Activated CD4-positive, CD25-positive, alpha-beta regulatory T cell treated with anti-CD3 and anti-CD28 coated beads, Interleukin-2, amount 50 U/mL, for 16 hours (primary cell): Measurements from ENCODE around the gene PPP6R3.
"Not testable (repeated sequence)": the region's sequence is repeated elsewhere in the genome, so short reads cannot be mapped to it uniquely, and the experiment has no call there.

ENCODE experiments used
- DNase-seq: peaks from one replicate; pipeline ENCODE4 v3.0.0-alpha.2; 2020; ENCODE audit warnings: low read depth, low spot score

Gene PPP6R3

DNA sequence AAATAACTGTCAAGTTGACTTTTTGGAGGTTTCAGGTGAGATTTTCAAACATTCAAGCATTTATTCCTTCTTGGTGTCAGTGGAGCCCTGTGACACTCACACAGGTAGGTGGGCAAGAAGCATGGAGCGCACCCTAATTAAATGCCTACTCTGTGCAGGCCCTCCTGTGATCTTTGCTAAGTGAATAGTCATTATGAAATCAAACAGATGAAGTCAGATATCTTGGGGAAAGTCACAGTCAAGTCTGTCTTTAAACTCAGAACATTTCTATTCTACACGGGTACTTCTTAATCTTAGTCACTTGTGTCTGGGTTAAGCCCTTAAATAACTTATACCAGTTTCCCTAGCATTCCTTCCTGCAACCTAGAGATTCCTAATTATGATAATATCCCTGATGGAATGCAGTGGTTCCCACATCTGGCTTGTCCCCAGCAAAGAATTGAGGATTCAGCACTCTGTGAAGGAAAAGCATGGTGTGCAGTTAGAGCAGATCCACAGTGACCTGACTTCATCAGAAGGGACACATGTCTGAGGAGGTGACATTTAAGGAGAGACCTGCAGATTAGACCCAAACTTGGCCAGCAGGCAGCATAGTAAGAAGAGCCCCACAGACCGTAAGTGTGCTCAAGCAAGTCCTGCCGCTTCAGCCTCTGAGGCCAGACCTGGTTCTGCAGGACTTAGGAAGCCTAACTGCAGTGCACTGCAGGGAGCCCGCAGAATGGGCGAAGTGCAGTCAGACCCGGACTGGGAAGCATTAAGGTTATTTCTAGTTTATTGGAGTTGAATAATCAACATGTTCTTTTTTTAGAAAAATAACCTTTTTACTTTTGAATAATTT lies 138.5 kb downstream of the PPP6R3 start:
- DNase-seq, result no peak

DNA sequence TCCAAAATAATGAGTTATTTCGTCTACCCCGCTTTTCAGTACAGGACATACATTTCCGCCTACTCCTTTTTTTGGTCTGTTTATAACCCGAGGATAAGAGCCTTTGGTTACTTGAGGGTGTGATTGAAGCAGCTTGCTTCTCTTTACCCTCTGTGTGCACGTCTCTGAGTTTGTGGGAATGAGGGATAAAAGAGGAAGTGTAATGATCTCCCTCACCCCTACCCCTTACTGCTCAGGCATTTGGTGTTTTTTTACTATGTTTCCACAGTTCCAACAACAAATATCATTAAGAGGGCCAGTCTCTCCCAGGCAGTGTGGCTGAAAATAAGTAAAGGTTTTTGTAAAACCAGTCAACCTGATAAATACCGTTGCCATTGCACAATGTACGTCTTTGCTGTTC lies 140.6 kb downstream of the PPP6R3 start:
- no peak for DNase-seq

DNA sequence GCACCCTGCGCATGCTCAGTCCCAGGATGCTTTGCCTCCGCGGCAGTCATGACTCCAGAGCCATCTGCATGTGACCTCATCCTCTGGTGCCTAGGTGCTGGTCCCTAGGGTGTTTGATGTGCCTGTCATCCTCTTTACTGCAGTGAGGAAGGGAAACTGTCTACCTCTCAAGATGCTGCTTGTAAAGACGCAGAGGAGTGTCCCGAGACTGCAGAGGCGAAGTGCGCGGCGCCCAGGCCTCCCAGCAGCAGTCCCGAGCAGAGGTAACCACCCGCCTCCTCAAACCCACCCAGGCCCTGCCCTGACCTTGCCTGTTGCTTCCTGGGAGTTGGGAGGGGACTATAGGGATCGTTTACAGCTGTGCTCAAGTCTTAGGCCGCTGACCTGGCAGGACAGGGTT lies 149.2 kb downstream of the PPP6R3 start:
- no peak for DNase-seq

DNA sequence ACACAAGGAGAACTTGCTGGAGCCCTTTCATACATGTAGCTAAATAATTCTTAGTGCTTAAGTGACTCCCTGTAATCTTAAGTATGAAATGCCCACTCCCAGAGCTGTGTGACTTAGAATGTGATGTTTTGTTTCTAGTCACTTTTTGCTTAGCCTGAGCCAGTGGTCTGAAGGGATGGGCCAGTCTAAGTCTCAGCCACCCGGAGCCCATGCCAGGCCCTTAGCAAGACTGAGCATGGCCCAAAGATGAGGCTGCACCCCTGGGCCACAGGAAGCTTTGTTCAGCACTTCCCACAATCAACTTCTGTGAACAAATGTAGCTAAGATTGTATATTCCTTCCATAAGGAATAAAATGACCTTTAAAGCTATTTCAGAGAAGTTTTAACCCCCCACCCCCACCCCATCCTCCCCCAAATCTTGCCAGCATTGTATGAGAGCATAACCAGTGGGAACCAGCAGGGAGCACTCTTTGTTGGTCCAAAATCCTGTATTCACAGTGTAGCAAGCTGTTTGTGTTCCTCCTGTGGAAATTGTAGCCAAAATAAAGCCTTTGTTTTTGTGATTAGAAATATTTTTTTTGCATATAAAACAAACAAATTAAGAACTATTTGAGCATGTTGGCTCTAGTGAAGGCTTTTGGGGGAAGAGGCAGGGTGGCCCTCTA lies 150.0 kb downstream of the PPP6R3 start:
- DNase-seq, result no peak

DNA sequence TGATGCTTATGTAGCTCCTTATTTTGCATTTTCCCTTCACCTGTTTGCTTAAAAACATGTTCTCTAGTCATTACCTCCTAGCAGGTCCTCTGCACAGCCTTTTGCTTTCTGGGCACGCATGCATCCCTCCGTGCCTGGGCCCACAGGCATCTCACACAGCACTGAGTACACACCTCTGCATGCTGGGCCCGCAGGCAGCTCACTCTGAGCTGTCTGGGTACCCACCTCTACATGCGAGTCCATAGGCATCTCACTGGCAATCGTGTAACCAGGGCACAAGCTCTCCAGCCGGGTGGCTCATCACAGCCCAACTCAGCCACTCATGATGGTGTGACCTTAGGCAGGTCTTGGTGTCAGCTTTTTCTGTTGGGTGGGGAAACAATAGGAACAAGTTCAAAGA lies 155.1 kb downstream of the PPP6R3 start:
- DNase-seq, result no peak

DNA sequence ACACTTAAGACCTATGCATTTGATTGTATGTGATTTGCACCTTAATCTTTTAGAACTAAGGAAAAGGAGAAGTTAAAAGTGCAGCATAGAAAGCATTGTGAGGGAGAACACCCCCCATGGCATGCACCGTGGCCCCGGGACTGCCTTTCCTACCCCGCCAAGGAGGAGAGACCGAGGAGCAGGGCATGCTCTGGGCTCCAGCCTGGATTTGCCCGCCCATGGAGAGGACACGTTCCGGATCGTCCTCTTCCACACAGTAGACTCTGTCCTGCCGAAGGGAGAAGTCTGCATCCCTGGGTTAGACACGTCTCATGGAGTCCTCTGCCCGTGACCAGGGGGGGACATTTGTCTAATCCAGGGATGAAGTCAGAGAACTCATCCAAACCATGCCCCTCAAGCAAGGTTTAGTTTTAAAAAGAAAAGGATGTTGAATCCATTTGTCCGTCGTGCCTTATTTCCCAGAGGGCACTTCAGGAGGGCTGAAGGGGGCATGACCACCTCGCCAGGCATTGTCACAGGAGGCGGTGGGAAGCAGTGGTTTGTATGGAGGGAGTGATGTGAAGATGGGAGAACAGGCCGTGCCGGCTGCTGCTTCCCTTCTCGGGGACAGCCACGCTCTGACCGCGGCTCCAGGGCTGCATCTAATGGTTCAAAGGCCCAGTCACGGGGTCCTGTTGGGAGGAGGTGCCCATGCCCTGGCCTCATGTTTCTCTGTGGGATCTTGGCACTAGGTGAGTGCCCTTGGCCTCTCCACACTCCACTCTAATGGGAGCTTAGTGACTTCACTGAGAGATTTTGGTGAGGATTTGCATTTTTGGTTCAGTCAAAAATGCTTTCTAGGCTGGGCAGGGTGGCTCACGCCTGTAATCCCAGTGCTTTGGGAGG lies 157.6 kb downstream of the PPP6R3 start:
- no peak for DNase-seq

DNA sequence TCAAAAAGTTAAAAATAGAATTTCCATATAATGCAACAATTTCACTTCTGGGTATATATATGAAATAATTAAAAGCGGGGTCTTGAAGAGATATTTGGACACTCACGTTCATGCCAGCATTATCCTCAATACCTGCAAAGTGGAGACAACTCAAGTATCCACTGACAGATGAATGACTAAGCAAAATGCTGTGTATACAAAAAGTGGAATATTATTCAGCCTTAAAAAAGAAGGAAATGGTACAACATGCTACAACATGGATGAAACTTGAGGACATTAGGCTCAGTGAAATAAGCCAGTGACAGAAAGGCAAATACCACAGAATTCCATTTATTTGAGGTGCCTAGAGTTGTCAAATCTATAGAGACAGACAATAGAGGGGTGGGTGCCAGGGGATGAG lies 161.3 kb downstream of the PPP6R3 start:
- no peak for DNase-seq

DNA sequence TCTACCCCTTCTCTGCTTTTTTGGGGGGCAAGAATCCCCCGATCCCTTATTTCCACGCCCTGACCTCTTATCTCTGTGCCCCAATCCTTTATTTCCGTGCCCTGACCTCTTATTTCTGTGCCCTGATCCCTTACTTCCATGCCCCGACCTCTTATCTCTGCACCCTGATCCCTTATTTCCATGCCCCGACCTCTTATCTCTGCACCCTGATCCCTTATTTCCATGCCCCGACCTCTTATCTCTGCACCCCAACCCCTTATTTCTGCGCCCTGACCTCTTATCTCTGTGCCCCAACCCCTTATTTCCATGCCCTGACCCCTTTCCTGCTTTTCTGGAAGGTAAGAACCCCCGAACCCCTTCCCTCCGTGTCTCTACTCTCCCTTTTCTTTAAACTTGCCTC lies 163.2 kb downstream of the PPP6R3 start:
- not testable (repeated sequence) for DNase-seq

DNA sequence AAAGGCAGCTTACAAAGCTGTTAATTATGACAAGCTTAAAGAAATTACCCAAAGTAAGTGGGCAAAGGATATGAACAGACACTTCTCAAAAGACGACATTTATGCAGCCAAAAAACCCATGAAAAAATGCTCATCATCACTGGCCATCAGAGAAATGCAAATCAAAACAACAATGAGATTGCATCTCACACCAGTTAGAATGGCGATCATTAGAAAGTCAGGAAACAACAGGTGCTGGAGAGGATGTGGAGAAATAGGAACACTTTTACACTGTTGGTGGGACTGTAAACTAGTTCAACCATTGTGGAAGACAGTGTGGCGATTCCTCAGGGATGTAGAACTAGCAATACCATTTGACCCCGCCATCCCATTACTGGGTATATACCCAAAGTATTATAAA lies 164.5 kb downstream of the PPP6R3 start:
- not testable (repeated sequence) for DNase-seq

DNA sequence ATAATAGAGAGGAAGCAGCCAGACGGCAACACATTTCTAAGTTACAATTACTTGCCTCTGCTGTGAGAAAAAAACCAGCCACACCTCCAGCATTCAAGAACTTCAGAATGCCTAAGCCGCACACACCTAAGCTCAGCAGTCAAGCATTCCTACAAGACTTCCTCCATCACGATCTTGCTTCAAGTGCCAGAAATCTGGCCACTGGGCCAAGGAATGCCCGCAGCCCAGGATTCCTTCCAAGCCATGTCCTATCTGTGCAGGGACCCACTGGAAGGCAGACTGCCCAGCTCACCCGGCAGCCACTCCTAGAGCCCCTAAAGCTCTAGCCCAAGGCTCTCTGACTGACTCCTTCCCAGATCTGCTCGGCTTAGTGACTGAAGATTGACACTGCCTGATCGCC lies 165.7 kb downstream of the PPP6R3 start:
- DNase-seq, result not testable (repeated sequence)

DNA sequence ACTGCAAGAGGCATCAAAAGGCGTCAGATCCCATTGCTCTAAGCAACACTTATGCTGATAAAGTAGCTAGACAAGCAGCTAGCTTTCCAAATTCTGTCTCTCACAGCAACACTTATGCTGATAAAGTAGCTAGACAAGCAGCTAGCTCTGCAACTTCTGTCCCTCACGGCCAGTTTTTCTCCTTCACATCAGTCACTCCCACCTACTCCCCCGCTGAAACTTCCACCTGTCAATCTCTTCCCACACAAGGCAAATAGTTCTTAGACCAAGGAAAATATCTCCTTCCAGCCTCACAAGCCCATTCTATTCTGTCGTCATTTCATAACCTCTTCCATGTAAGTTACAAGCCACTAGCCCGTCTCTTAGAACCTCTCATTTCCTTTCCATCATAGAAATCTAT lies 168.3 kb downstream of the PPP6R3 start:
- DNase-seq, result not testable (repeated sequence)

DNA sequence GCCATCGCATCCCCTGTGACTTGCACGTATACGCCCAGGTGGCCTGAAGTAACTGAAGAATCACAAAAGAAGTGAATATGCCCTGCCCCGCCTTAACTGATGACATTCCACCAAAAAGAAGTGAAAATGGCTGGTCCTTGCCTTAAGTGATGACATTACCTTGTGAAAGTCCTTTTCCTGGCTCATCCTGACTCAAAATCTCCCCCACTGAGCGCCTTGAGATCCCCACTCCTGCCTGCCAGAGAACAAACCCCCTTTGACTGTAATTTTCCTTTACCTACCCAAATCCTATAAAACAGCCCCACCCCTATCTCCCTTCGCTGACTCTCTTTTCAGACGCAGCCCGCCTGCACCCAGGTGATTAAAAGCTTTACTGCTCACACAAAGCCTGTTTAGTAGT lies 171.8 kb downstream of the PPP6R3 start:
- not testable (repeated sequence) for DNase-seq

DNA sequence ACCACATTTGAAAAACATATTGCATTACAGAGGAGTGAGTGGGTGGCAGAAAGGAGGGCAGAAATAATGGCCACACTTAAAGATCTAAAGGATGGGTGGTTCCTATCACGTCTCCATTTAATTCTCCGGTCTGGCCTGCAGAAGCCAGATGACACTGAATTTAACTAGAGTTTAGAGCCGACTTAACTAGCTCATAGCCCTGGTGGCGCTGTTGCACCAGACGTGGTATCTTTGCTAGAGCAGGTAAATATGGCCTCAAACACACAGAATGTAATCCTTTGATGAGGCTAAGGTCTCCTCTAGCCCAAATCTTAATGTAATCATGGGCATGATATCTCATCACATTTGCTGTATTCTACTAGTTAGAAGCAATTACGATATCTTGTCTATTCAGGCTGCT lies 172.2 kb downstream of the PPP6R3 start:
- no peak for DNase-seq

DNA sequence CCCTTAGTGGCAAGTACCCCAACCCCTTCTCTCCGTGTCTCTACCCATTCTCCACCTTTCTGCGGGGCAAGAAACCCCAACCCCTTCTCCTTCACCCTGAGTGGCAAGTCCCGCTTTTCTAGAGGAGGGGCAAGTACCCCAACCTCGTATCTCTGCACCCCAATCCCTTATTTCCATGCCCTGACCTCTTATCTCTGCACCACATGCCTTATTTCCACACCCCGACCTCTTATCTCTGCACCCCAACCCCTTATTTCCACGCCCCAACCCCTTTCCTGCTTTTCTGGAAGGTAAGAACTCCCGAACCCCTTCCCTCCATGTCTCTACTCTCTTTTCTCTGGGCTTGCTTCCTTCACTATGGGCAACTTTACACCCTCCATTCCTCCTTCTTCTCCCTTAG lies 174.1 kb downstream of the PPP6R3 start:
- not testable (repeated sequence) for DNase-seq

DNA sequence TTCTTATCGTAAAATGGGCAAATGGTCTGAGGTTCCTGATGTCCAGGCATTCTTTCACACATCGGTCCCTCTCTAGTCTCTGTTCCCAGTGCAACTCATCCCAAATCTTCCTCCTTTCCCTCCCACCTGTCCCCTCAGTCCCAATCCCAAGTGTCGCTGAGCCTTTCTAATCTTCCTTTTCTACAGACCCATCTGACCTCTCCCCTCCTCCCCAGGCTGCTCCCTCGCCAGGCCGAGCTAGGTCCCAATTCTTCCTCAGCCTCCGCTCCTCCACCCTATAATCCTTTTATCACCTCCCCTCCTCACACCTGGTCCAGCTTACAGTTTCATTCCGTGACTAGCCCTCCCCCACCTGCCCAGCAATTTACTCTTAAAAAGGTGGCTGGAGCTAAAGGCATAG lies 174.6 kb downstream of the PPP6R3 start:
- not testable (repeated sequence) for DNase-seq

DNA sequence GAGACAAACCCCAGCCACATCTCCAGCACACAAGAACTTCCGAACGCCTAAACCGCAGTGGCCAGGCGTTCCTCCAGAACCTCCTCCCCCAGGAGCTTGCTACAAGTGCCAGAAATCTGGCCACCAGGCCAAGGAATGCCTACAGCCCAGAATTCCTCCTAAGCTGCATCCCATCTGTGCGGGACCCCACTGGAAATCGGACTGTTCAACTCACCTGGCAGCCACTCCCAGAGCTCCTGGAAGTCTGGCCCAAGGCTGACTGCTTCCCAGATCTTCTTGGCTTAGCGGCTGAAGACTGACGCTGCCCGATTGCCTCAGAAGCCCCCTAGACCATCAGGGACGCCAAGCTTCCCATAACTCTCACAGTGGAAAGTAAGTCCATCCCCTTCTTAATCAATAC lies 175.3 kb downstream of the PPP6R3 start:
- DNase-seq, result not testable (repeated sequence)

DNA sequence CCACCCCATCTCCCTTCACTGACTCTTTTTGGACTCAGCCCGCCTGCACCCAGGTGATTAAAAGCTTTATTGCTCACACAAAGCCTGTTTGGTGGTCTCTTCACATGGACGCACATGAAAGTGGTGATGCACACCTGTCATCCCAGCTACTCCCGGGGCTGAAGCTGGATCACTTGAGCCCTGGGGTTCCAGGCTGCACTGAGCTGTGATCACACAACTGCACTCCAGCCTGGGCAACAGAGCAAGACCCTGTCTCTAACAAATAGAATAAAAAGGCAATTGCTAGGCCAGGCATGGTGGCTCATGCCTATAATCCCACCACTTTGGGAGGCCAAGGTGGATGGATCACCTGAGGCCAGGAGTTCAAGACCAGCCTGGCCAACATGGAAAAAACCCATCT lies 178.8 kb downstream of the PPP6R3 start:
- not testable (repeated sequence) for DNase-seq

DNA sequence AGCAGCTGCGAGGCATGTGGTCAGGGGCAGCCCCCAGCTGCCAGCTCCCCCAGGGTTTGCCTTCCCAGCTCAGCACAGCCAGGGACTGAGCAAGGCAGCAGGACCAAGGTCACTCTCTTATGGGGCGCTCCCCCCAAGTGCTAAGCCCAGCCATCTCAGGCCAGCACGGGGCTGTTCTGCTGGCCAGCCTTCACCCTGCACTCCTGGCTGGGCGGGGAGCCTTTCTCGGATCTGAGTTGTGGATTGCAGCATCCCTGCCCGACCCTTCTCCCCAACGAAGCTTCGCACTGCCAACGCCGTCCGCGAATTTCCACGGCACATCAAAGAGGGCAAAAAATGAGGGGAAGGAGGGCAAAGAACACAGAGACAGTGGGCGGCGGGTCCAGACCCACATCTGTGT lies 181.3 kb downstream of the PPP6R3 start:
- no peak for DNase-seq

DNA sequence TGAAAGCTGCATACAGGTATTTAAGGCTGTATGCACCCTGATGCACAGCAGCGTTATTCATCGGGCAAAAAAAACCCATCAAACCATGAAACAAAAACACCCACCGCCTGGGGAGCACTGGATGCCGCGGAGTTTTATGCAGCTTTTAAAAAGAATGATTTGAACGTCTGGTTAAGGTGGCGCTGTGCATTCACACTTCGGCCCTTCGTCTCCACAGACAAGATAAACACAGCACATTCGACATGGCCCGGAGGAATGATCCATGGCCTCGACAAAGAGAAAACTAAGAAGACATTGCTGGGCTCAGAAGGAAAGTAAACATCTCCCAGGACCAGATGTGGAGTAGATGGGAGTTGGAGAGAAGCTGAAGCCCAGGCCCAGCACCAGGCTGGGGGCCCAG lies 183.0 kb downstream of the PPP6R3 start:
- DNase-seq, result no peak

DNA sequence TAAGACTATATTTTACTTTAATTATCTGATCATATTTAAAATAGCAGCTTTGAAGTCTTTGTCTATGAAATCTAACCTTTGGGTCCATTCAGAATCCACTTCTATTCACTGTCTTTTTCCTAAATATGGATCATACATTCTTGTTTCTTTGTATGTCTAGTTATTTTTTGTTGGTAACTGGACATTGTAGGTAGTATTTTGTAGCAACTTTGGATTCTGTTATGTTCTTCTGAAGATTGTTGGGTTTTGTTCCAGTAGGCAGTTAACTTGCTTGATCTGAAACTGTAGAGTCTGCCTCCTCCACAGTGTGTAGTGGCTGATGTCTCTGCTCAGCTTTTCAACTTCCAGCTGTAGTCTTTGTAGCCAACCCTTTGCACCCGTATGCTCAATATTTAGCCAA lies 186.3 kb downstream of the PPP6R3 start:
- DNase-seq, result no peak

DNA sequence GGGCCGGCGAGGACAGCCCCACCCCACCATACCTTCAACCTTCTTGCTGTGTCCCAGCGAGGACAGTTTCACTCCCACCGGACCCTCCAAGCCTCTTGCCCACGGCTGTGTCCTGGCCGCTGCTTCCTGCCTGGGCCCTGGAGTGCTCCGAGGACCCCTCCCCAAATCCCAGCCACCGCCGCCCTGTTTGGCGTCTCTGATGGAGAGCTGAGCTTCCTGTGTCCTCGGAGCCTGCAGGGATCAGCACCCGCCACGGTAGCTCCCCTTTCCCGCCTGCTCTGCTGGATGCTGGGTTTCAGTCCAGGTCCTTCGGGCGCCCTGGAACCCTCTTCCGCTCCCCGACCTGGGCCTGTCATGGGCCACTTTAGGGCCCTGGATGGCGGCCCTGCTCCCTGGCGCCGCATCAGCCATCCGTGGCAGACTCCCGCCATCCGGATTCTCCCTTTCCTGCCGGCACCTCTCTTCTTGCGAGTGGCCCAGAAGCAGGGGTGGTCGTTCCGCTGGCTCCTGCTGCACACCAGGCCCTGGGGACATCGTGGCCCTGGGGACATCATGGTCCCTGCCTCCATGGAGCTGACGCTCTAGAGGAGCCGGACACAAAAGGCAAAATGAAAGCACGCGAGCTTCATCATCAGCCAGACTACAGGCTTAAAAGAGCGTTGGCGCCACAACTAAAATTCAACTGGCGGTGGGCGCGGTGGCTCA lies 189.5 kb downstream of the PPP6R3 start:
- DNase-seq, result no peak

DNA sequence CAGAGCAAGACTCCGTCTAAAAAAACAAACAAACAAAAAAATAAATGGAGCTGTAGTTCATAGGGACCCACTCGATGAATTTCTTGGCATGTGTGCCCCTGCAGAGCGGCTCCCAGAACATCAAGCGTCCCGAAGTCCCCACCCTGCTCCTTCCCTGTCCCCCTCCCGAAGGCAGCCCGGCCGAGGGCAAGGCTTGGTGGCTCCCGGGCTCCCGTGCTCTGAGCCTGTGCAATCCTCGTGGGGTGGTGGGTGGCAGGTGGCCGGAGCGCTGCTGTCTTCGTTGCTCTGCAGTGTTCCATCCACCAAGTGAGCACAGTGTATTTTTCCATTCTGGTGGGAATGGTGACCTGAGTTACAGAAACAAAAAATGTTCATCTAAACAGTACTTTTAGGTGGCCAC lies 190.2 kb downstream of the PPP6R3 start:
- no peak for DNase-seq
